ENCODE measurements around the gene ZNF140. TPM values are rescaled to one million over a fixed set of nuclear protein-coding genes. Genes with fewer than 3 reads are reported as not detected.
A peak's percentile ranks its signal among the peaks of the same experiment; 100 is the strongest.

Gene ZNF140
- 28.5 and 30.2 TPM in 2 replicates for total RNA-seq
- long read RNA-seq, transcript ZNF140-205 (4 exons, 553 nt): minor isoform, 11 of 173 reads
- long read RNA-seq, transcript ZNF140-202 (5 exons, 3,550 nt): major isoform, 69 of 173 reads
- long read RNA-seq, transcript ZNF140-209 (6 exons, 2,328 nt): minor isoform, 42 of 173 reads
- long read RNA-seq, partial matches to known transcripts: 5 of 173 reads
- long read RNA-seq, other reads (novel, unspliced or antisense): 46 of 173 reads

- no peaks in the 10 kb centered on the region for H3K27me3 Mint-ChIP-seq
- no peak within 1 kb of the TSS for H3K4me3 Mint-ChIP-seq (ENCODE audit: low read depth)
- peaks cover 48% of the 10 kb centered on the region for H3K36me3 Mint-ChIP-seq (ENCODE audit: insufficient read depth)
- TF ChIP-seq CTCF (IDR thresholded peaks at IDR 0.05; ENCODE audit: unreplicated experiment): peak; percentile 37
- no peaks in the 10 kb centered on the region for H3K4me1 Mint-ChIP-seq (ENCODE audit: low read depth)
- peak; percentile 94 for DNase-seq (ENCODE audit: low spot score, unreplicated experiment)
- H3K9me3 Mint-ChIP-seq (ENCODE audit: low read depth): peaks cover 41% of the 10 kb centered on the region
- no peak within 1 kb of the TSS for H3K27ac Mint-ChIP-seq
Measured at GRCh38 chr12:133080368-133081158, at the start of gene ZNF140. ZNF140 (plus strand) TSS chr12:133080923; CDS start chr12:133081321, 398 bp downstream.

GRCh38 chr12:133037207-133038005 is 43.3 kb upstream of the ZNF140 start, which contains the start of gene ZNF84:
ZNF84 (plus strand) TSS chr12:133037509; CDS start chr12:133041468, 3,959 bp downstream.
- peaks cover 40% of the 10 kb centered on the region for H3K9me3 Mint-ChIP-seq (ENCODE audit: low read depth)
- no peaks in the 10 kb centered on the region for H3K27me3 Mint-ChIP-seq
- peaks cover 43% of the 10 kb centered on the region for H3K36me3 Mint-ChIP-seq (ENCODE audit: insufficient read depth)
- DNase-seq (ENCODE audit: low spot score, unreplicated experiment): peak; percentile 92
- H3K4me1 Mint-ChIP-seq (ENCODE audit: low read depth): peaks cover 2% of the 10 kb centered on the region
- H3K27ac Mint-ChIP-seq: peak within 1 kb of the TSS; percentile 99
- no peak for TF ChIP-seq CTCF (IDR thresholded peaks at IDR 0.05; ENCODE audit: unreplicated experiment)
- H3K4me3 Mint-ChIP-seq (ENCODE audit: low read depth): peak within 1 kb of the TSS; percentile 90

- Mint-ChIP-seq H3K27me3 (no peaks in the 10 kb centered on the region), H3K4me1 (ENCODE audit: low read depth) (peaks cover 2% of the 10 kb centered on the region), H3K4me3 (ENCODE audit: low read depth) (peak overlapping the region; percentile 90), H3K9me3 (ENCODE audit: low read depth) (peaks cover 46% of the 10 kb centered on the region), H3K36me3 (ENCODE audit: insufficient read depth) (peaks cover 51% of the 10 kb centered on the region), H3K27ac (peak overlapping the region; percentile 99)
- no peak for TF ChIP-seq CTCF (IDR thresholded peaks at IDR 0.05; ENCODE audit: unreplicated experiment)
- DNase-seq (ENCODE audit: low spot score, unreplicated experiment): no peak
Measured at GRCh38 chr12:133038118-133038709, 42.5 kb upstream of the ZNF140 start.

- Mint-ChIP-seq H3K9me3 (ENCODE audit: low read depth) (peaks cover 66% of the 10 kb centered on the region), H3K27me3 (no peaks in the 10 kb centered on the region), H3K36me3 (ENCODE audit: insufficient read depth) (peaks cover 96% of the 10 kb centered on the region), H3K4me1 (ENCODE audit: low read depth) (no peaks in the 10 kb centered on the region), H3K4me3 (ENCODE audit: low read depth) (no peak overlapping the region), H3K27ac (no peak overlapping the region)
- TF ChIP-seq CTCF (IDR thresholded peaks at IDR 0.05; ENCODE audit: unreplicated experiment): no peak
- no peak for DNase-seq (ENCODE audit: low spot score, unreplicated experiment)
Measured at GRCh38 chr12:133046698-133047097, 34.0 kb upstream of the ZNF140 start.

Measured in progenitor cell of endocrine pancreas (in vitro differentiated cells).